Suprapubic skin (tissue), 4 donors: ENCODE data around the gene SLC2A13.

Source experiments
- EP300 ChIP-seq: sonication (generic); formaldehyde crosslinking; IDR thresholded peaks from one replicate; pipeline ENCODE4 v1.6.1; 2017; ENCODE audit warnings: antibody characterized with exemption
- POLR2A ChIP-seq, 2 donors: fragments of 450-650 bp; IDR thresholded peaks; one replicate each; pipeline ENCODE4 v1.6.1; 2017; ENCODE audit warnings: antibody characterized with exemption in 2 of 2, mild to moderate bottlenecking in 2 of 2, moderate library complexity in 2 of 2
- POLR2AphosphoS5 ChIP-seq, 3 donors: sonication (generic); formaldehyde crosslinking; IDR thresholded peaks; one replicate each; pipeline ENCODE4 v1.6.1; 2017; ENCODE audit warnings: antibody characterized with exemption in 3 of 3
- TF ChIP-seq, protein P1 (sequence below), 2 donors: fragments of 200-600 bp in 1 of 2; fragments of 450-650 bp in 1 of 2; sonication (generic) in 1 of 2; IDR thresholded peaks; one replicate each; pipeline ENCODE4 v1.5.1; 2016 to 2019; ENCODE audit warnings: antibody characterized with exemption in 2 of 2, mild to moderate bottlenecking in 1 of 2, moderate library complexity in 1 of 2

GRCh38 chr12:40138526-40138925 is 32.6 kb upstream of the SLC2A13 start:
- TF ChIP-seq, protein P1, sequence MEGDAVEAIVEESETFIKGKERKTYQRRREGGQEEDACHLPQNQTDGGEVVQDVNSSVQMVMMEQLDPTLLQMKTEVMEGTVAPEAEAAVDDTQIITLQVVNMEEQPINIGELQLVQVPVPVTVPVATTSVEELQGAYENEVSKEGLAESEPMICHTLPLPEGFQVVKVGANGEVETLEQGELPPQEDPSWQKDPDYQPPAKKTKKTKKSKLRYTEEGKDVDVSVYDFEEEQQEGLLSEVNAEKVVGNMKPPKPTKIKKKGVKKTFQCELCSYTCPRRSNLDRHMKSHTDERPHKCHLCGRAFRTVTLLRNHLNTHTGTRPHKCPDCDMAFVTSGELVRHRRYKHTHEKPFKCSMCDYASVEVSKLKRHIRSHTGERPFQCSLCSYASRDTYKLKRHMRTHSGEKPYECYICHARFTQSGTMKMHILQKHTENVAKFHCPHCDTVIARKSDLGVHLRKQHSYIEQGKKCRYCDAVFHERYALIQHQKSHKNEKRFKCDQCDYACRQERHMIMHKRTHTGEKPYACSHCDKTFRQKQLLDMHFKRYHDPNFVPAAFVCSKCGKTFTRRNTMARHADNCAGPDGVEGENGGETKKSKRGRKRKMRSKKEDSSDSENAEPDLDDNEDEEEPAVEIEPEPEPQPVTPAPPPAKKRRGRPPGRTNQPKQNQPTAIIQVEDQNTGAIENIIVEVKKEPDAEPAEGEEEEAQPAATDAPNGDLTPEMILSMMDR (IDR thresholded peaks at IDR 0.05) = no peak
- TF ChIP-seq POLR2A (IDR thresholded peaks at IDR 0.05) (no peak), EP300 (no peak), POLR2AphosphoS5 (IDR thresholded peaks at IDR 0.05) (no peak)
